NCI-H128 (cell line): ENCODE data around the gene SBK3.
A peak's percentile ranks its signal among the peaks of the same experiment; 100 is the strongest.
"Not testable (repeated sequence)": the region's sequence is repeated elsewhere in the genome, so short reads cannot be mapped to it uniquely, and the experiment has no call there.

ENCODE experiments used
- DNase-seq: peaks from one replicate; lab custom pipeline; 2025; ENCODE audit not compliant: unreplicated experiment; lab: John Stamatoyannopoulos, UW

The SBK3 gene

GRCh38 chr19:55545443-55545842 lies at the start of gene SBK3:
Gene SBK3 (minus strand): TSS chr19:55545543. CDS start chr19:55545543, 0 bp downstream.
- DNase-seq, result no peak

GRCh38 chr19:55593096-55593772 lies 47.9 kb upstream of the SBK3 start:
- no peak for DNase-seq

- no peak for DNase-seq
Measured at GRCh38 chr19:55592391-55593090, 47.2 kb upstream of the SBK3 start.

- no peak for DNase-seq
Measured at GRCh38 chr19:55591555-55591954, 46.2 kb upstream of the SBK3 start.

GRCh38 chr19:55590617-55591016 lies 45.3 kb upstream of the SBK3 start:
- no peak for DNase-seq

- no peak for DNase-seq
Measured at GRCh38 chr19:55590109-55590508, 44.8 kb upstream of the SBK3 start.

- no peak for DNase-seq
Measured at GRCh38 chr19:55588738-55589137, 43.4 kb upstream of the SBK3 start.

GRCh38 chr19:55586976-55587668 lies 41.8 kb upstream of the SBK3 start:
- DNase-seq, result peak; percentile 94

GRCh38 chr19:55585658-55586339 lies 40.5 kb upstream of the SBK3 start:
- peak; percentile 61 for DNase-seq

GRCh38 chr19:55584871-55585270 lies 39.5 kb upstream of the SBK3 start:
- no peak for DNase-seq

GRCh38 chr19:55583897-55584296 lies 38.6 kb upstream of the SBK3 start:
- DNase-seq, result not testable (repeated sequence)

GRCh38 chr19:55582284-55582683 lies 36.9 kb upstream of the SBK3 start:
- DNase-seq, result not testable (repeated sequence)

- no peak for DNase-seq
Measured at GRCh38 chr19:55581823-55582223, 36.5 kb upstream of the SBK3 start.

GRCh38 chr19:55581145-55581822 lies 35.9 kb upstream of the SBK3 start:
- no peak for DNase-seq

GRCh38 chr19:55580628-55581144 lies 35.3 kb upstream of the SBK3 start, which contains the start of gene ZNF579:
Gene ZNF579 (minus strand): TSS chr19:55580848. CDS start chr19:55579639, 1,209 bp downstream.
- peak; percentile 83 for DNase-seq

- no peak for DNase-seq
Measured at GRCh38 chr19:55579766-55580621, 34.7 kb upstream of the SBK3 start.

GRCh38 chr19:55578761-55579747 lies 33.7 kb upstream of the SBK3 start:
- DNase-seq, result no peak

- no peak for DNase-seq
Measured at GRCh38 chr19:55578031-55578760, 32.9 kb upstream of the SBK3 start.
